NCI-H2227 (cell line): ENCODE data around the gene CREM.

Experiments
- DNase-seq: peaks from one replicate; lab custom pipeline; 2025; ENCODE audit not compliant: unreplicated experiment; lab: John Stamatoyannopoulos, UW

The CREM gene

DNA sequence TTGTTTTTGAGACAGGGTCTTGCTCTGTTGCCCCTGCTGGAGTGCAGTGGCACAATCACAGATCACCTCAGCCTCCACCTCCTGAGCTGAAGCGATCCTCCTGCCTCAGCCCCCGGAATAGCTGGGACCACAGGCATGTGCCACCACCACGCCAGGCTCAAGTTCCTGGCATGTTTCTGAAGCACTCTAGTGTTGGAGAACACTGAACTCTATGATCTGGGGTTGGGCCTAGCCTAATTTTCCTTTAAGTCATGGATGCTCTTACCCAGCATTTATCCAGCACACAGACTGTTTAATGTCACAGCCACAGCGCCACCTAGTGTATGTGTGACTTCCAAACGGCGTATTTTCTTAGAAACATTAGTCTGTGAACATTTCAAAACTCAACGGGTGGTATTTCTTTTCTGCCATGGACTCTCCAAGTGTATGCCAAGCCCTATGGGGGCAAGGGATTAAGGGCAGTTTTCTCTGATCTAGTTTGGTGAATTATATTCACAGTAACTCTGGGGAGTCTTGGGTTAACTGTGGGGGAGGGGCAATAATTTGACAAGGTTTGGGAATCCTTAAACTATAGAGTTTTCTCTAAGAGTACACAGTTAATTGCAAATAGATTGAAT lies 91.8 kb downstream of the CREM start:
- DNase-seq, result peak; percentile 87

GRCh38 chr10:35219292-35219691 lies 92.6 kb downstream of the CREM start:
- DNase-seq, result no peak

DNA sequence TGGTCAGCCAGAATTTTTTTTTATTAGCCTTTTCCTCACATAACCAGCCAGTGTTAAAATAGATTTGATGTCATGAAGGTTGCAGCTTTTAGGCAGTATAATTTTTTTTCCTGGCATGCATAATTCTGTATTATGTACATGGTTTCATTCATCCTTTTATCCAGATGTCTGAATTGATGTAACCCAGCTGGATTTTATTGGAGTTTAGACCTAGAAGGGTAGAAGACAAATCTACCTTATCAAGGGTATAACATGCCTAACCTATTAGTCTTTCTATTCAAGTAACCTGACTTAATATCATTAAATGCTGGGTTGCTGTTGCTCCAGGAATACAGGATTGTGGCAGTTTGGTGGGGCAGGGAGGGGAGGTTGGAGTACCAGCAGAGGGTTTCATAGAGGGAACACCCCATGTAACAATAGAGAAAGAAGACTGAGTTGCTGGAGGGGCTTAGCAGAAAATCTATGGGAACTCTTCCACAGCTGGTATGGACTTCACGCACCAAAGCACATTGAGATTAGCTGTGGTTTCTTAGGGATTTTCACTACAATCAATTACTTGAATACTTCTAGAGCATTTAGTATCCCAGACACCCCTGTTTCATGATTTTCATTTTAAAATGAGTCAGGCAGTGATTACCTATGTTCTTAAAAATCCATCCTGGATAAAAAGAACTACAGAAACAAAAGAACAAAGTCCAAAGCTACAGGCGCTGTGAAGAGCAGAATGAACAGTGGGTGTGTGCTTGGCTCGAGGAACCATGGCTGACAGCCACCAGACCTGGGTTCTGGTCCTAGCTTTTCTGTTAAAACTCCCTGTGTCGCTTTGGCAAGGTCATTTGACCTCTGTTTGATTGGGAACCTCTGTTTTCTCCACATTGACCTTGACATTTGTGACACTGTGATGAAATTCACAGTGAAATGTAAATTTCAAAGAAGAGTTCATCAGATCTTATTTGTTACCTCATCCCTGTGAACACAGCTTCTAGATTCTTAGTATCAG lies 93.5 kb downstream of the CREM start:
- no peak for DNase-seq

DNA sequence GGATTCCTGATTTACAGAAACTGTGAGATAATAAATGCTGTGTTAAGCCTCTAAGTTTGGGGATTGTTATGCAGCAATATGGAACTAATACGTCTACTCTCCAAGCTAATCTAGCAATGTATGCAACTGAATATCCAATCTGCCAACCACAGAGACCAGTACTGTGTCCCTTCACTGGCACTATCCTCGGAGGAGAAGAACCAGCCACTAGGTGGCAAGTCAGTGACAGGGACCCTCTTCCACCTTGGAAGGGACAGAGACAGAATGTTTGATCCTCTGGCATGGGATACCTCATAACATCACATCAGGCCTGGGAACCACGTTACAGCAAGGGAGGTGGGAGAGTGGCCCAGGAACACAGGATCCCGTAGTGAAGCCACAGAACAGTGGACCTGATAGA lies 96.4 kb downstream of the CREM start:
- DNase-seq, result no peak

- DNase-seq, result no peak
Observed at GRCh38 chr10:35224045-35224740, 97.5 kb downstream of the CREM start.

DNA sequence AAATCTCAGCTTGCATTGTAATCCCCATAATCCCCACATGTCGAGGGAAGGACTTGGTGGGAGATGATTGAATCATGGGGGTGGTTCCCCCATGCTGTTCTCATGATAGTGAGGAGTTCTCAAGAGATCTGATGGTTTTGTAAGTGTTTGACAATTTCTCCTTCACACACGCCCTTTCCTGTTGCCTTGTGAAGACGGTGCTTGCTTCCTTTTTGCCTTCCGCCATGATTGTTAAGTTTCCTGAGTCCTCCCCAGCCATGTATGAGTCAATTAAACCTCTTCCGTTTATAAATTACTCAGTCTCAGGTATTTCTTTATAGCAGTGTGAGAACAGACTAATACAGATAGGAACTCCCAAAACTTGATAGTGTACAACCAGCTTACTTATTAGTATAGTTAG lies 98.6 kb downstream of the CREM start:
- no peak for DNase-seq

- DNase-seq, result no peak
Observed at GRCh38 chr10:35226507-35226906, 99.9 kb downstream of the CREM start.

DNA sequence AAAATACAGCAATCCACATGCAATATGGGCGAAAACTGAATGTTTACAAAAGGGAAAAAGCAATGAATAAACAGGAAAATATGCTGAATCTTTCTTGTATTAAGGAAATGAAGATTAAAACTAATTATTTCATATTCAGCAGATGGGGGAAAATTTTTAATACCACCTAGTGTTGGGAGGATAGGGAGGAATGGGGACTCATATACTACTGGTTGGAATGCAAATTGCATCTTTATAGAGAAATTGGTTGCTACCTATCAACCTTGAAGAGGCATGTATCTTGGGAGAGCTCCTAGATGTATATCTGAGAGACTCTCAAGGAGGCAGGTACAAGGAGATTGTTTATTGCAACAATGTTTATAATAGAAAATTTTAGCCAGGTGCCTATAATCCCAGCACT lies 101.4 kb downstream of the CREM start:
- DNase-seq, result no peak

DNA sequence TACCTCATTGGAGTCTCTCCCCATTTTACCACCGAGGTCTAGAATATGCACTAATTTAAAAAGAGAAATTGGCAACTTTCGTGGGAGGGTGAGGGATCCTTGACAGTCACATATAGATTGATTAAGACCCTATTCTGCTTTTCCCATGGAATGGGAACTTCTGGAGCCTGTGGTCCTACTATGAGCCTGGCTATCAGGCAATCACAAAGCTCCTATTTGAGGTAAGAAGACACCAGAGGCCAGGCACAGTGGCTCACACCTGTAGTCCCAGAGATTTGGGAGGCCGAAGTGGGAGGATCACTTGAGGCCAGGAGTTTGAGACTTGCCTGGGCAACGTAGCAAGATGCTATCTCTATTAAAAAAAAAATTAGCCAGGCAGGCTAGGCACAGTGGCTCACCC lies 105.0 kb downstream of the CREM start:
- DNase-seq, result no peak

- no peak for DNase-seq
Observed at GRCh38 chr10:35232527-35232926, 105.9 kb downstream of the CREM start.

GRCh38 chr10:35234073-35234472 lies 107.4 kb downstream of the CREM start:
- DNase-seq, result no peak

DNA sequence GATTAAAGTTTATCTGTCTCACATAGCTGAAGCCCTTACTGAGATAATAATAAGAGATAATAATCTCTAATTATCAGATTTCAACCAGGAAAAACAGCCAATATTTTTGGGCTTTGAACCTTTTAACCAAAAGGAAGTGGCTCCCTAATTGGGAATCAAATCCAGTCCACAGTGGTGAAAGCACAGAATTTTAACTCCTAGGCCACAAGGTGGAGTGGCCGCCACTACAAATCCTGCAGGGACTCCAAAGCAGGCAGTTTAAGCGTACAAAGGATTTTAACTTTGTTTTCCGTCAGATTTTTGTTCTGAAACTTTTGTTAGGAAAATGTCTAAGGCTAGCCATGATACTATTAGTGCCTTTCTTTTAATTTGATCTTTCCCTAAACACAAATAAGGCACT lies 110.1 kb downstream of the CREM start:
- no peak for DNase-seq

- DNase-seq, result no peak
Observed at GRCh38 chr10:35237766-35238512, 111.3 kb downstream of the CREM start.

GRCh38 chr10:35244549-35244948 lies 117.9 kb downstream of the CREM start:
- no peak for DNase-seq

DNA sequence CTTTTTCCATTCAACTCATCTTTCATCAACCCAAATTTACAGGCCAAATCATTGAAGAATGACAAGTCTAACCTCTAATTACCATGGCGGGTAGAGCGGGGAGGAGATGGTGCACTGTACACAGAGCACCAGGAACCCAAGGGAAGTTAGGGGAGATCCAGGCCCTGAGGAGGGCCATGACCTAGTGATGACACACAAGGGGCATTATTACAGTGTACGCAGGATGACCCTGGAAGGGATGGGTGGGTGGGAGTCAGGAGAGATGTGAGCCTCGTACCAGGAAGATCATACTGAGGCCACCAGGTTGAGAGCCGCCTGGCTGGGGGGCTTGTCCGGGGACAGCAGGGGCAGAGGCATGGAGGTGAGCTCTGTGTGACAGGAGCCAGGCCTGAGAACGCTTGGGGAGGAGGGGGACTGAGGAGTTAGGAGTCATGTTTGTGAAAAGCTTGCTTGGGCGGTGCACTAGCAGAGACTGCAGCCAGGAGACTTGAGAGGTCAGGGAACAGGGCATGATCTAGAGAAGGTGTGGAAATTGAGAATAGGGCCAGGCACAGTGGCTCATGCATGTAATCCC lies 120.2 kb downstream of the CREM start:
- no peak for DNase-seq

- no peak for DNase-seq
Observed at GRCh38 chr10:35251373-35252100, 124.9 kb downstream of the CREM start.

DNA sequence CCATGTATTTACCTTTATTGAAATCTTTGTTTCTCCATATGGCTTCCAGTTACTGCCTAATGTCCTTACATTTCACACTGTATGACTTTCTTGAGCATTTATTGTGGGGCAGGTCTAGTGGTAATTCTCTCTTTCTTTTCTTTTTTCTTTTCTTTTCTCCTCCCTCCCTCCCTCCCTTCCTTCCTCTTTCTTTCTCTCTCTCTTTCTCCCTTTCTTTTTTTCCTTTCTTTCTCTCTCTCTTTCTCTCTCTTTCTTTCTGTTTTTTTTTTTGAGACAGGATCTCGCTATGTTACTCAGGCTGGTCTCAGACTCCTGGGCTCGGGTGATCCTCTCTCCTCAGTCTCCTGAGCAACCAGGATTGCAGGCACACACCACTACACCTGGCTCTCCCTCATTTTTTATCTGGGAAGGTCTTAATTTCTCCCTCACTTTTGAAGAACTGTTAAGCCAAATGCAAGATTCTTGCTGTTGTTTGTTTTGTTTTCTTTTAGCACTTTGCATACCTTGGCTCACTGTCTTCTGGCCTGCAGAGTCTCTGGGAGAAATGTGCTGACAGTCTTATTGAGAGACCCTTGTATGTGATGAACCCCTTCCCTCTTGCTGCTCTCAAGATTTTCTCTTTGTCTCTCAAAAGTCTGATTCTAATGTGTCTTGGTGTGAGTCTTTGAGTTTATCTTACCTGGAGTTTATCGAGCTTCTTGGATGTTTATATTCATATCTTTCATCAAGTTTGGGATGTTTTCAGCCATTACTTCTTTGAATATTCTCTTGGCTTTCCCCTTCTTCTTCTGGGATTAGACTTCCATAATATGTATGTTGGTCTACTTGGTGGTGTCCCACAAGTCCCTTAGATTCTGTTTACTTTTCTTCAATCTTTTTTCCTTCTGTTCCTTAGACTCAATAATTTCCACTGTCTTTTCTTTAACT lies 130.7 kb downstream of the CREM start:
- no peak for DNase-seq

GRCh38 chr10:35259769-35260397 lies 133.2 kb downstream of the CREM start:
- DNase-seq, result no peak

DNA sequence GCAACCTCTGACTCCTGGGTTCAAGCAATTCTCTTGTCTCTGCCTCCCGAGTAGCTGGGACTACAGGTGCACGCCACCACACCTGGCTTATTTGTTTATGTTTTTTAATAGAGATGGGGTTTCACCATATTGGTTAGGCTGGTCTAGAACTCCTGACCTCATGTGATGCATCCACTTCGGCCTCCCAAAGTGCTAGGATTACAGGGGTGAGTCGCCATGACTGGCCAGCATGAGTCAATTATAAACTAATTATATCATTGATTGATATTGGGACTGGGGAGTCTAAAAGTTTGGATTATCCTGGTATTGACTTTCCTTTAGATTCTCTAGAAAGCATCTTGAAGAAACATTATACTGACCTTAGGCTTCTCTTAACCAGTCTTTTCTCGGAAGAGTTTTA lies 135.8 kb downstream of the CREM start:
- no peak for DNase-seq
